Diencephalon (tissue), 1 donor: Measurements from ENCODE around the gene LAMTOR3. TPM values are rescaled to one million over a fixed set of nuclear protein-coding genes. Genes with fewer than 3 reads are reported as not detected.

Source experiments
- total RNA-seq: library from RNA; depleted of rRNA; stranded (reverse); fragments of >200 nt; gene quantifications from one replicate; pipeline ENCODE4 v1.2.3, GENCODE V29; 2014

Gene LAMTOR3
- 72.2 TPM for total RNA-seq

GRCh38 chr4:99894161-99894997 lies at the start of gene LAMTOR3:
Gene LAMTOR3 (minus strand): TSS chr4:99894427. CDS start chr4:99893963, 464 bp downstream.

Other genes starting within 250 kb of the LAMTOR3 start
- under 0.01 TPM for gene C4orf54, start 236.6 kb downstream of the LAMTOR3 start, total RNA-seq
- 1.6 TPM for gene DAPP1, start 77.6 kb downstream of the LAMTOR3 start, total RNA-seq
- 96.0 TPM for gene DNAJB14, start 52.2 kb upstream of the LAMTOR3 start, total RNA-seq
- gene H2AZ1, start 55.8 kb upstream of the LAMTOR3 start, total RNA-seq = 132 TPM